ENCODE results near the gene GDF10. TPM values are rescaled to one million over a fixed set of nuclear protein-coding genes. Genes with fewer than 3 reads are reported as not detected.

Gene GDF10
- total RNA-seq, 1 donor from 2014 or later: 0.52 TPM

- DNase-seq (ENCODE audit: low spot score): no peak
Observed at GRCh38 chr10:47314416-47314970, 14.5 kb downstream of the GDF10 start.

GRCh38 chr10:47315421-47315820 is 15.4 kb downstream of the GDF10 start:
- no peak for DNase-seq (ENCODE audit: low spot score)

GRCh38 chr10:47316131-47316530 is 16.1 kb downstream of the GDF10 start:
- no peak for DNase-seq (ENCODE audit: low spot score)

GRCh38 chr10:47317251-47317650 is 17.3 kb downstream of the GDF10 start:
- no peak for DNase-seq (ENCODE audit: low spot score)

GRCh38 chr10:47318706-47319105 is 18.7 kb downstream of the GDF10 start:
- DNase-seq (ENCODE audit: low spot score): no peak

- no peak for DNase-seq (ENCODE audit: low spot score)
Observed at GRCh38 chr10:47319784-47320183, 19.8 kb downstream of the GDF10 start.

GRCh38 chr10:47320812-47321211 is 20.8 kb downstream of the GDF10 start:
- DNase-seq (ENCODE audit: low spot score): no peak

GRCh38 chr10:47321521-47322195 is 21.7 kb downstream of the GDF10 start:
- no peak for DNase-seq (ENCODE audit: low spot score)

- DNase-seq (ENCODE audit: low spot score): no peak
Observed at GRCh38 chr10:47322300-47323061, 22.5 kb downstream of the GDF10 start, which contains the start of gene GDF2. Gene GDF2, plus strand, starts transcription at chr10:47322454. Its CDS starts 215 bp downstream, at chr10:47322669.

GRCh38 chr10:47323087-47323486 is 23.1 kb downstream of the GDF10 start:
- no peak for DNase-seq (ENCODE audit: low spot score)

- DNase-seq (ENCODE audit: low spot score): no peak
Observed at GRCh38 chr10:47323636-47324296, 23.8 kb downstream of the GDF10 start.

- DNase-seq (ENCODE audit: low spot score): no peak
Observed at GRCh38 chr10:47325303-47326291, 25.6 kb downstream of the GDF10 start.

- no peak for DNase-seq (ENCODE audit: low spot score)
Observed at GRCh38 chr10:47326306-47326926, 26.4 kb downstream of the GDF10 start.

- DNase-seq (ENCODE audit: low spot score): no peak
Observed at GRCh38 chr10:47326927-47327330, 26.9 kb downstream of the GDF10 start.

- no peak for DNase-seq (ENCODE audit: low spot score)
Observed at GRCh38 chr10:47329855-47330254, 29.9 kb downstream of the GDF10 start.

GRCh38 chr10:47330366-47330765 is 30.4 kb downstream of the GDF10 start:
- no peak for DNase-seq (ENCODE audit: low spot score)

- DNase-seq (ENCODE audit: low spot score): peak; percentile 71
Observed at GRCh38 chr10:47330804-47331203, 30.8 kb downstream of the GDF10 start.

- DNase-seq (ENCODE audit: low spot score): no peak
Observed at GRCh38 chr10:47331491-47331890, 31.5 kb downstream of the GDF10 start.

- no peak for DNase-seq (ENCODE audit: low spot score)
Observed at GRCh38 chr10:47331954-47332353, 32.0 kb downstream of the GDF10 start.

- DNase-seq (ENCODE audit: low spot score): no peak
Observed at GRCh38 chr10:47332371-47332770, 32.4 kb downstream of the GDF10 start.

- DNase-seq (ENCODE audit: low spot score): no peak
Observed at GRCh38 chr10:47332946-47333345, 32.9 kb downstream of the GDF10 start.

Measured in mucosa of gallbladder (tissue), 1 donor.